ENCODE data around the gene GGT5.
"Not testable (repeated sequence)": the region's sequence is repeated elsewhere in the genome, so short reads cannot be mapped to it uniquely, and the experiment has no call there.

Gene GGT5

DNA sequence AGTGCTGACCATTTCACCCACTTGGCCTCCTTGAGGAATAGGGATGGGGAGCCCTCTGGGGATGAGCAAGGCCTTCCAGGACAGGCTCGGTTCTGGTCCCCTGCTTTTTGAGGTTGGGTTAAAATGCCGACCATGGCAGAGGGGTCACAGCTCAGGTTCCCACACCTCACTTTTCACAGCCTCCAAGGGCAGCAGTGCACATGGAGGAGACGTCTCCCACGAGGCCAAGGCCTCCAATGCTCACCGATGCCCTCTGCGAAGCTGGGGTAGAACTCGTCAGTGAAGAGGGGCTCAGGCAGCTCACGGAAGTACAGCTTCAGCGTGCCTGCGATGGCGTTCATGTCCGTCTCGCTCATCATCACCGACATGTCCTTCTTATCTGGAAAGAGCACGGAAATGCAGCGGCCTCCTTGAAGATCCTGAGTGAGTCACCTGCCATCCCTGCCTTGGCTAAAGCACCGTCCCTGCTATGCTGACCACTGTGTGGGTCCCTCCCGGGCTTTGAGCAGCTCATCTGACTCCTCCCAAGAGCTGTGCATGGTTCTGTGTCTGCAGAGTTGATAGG is 17.4 kb upstream of the GGT5 start:
- not testable (repeated sequence) for DNase-seq

DNA sequence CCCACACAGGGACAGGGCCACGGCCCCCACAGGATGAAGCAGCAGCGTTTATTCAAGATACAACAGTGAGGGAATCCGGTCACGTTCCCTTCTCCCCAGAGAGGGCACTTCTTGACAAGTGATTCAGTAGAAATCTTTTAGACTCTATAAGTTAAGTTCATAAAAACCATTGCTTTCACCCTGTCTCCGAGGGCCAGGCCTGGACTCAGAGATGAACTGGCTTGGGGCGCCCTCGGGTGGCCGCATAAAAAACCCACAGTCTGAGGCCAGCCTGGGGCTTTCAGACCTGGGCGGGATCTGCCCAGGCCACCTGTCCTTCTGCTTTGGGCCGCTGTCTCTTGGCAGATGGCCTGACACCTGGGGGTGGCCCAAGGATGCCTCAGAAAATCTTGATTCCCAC is 14.6 kb upstream of the GGT5 start:
- DNase-seq = not testable (repeated sequence)

DNA sequence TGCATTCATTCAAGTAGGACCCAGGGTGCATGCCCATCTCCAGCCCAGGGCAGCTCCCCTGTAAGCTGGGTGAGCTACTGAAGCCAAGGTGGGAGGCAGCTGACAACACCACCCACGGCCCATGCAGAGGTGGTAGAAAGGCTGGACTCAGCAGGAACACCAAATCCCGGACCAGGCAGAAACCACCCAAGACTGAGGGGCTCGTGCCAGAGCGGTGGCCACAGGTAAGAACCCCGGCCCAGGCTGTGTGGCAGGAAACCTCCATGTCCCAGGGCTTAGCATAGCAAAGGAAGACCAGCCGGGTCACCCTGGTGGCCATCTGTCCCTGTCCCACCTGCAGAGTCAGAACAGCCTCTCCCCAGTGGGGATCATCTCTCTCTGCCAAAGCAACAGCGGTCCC is 11.9 kb upstream of the GGT5 start:
- DNase-seq = not testable (repeated sequence)

DNA sequence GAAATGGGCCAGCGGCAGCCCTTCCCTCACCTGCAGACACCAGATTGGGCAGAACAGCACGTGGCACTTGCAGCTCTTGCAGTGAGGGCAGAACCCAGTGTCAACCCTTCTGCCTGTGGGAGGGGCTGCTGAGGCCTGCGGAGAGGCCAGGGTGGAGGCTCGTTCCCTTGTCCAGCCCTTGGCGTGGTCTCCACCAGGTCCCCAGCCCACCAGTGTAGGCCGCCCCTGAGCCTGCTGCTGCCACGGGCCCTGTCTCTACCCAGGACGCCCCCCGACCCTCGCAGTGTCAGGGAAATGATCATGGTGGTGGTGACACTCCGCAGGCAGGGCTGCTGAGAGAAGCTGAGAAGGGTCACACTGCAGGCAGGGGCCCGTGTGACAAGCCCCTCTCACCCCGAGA is 11.3 kb upstream of the GGT5 start:
- DNase-seq = not testable (repeated sequence)

DNA sequence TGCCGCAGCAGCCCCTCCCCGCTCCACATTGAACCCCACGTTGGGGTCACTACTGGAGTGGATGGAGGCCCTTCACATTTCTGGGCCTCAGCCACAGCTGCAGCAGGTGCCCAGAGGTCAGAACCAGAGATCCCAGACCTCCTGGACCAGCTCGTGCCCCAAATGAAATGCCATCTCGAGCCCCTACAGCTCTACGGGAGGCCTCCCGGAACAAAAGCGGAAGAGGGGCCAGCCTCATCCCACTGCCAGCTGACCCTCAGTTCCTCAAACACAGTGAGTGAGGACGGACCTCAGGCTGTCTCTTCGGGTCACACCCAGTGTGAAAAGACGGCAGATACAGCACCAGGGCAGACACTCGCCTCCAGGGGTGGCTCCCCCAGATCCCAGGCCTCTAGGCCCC is 8.2 kb upstream of the GGT5 start:
- DNase-seq = not testable (repeated sequence)

DNA sequence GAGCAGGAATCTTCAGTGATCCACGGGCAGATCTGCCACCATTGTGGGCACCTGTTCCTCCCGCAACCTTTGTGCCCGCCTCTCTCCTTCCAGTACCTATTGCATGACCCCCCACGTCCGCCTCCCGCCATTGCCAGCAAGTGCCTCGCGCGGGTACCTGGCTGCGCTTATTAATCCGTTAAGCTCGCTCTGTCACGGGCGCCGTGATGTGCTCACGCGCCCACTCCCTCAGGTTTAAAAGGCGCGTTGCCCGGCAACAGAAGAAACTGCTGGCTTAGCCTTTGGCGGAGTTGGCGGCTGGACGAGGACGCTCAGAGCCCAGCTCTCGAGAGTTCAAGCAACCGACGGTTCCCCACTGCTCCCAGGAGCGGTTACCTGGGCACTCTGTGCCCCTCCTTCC is 6.4 kb upstream of the GGT5 start:
- DNase-seq = not testable (repeated sequence)

DNA sequence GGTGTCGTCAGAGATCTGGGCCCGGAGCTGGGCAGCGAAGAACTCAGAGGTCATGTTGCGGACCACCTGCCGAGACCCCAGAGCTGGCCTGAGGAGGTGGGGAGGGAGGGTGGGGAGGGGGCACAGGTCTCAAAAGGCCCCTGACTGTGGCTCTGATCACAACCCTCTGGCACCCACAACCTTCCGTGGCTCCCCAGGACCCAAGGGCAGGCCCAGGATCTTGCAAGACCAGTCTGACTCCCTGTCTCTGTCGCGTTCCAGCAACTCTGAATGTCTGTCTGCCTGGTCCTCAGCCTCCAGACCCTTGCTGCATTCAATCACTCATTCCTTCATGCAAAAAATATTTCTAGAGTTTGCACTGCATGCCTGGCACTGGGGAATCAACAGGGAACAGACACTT is 4.5 kb upstream of the GGT5 start:
- DNase-seq = not testable (repeated sequence)

DNA sequence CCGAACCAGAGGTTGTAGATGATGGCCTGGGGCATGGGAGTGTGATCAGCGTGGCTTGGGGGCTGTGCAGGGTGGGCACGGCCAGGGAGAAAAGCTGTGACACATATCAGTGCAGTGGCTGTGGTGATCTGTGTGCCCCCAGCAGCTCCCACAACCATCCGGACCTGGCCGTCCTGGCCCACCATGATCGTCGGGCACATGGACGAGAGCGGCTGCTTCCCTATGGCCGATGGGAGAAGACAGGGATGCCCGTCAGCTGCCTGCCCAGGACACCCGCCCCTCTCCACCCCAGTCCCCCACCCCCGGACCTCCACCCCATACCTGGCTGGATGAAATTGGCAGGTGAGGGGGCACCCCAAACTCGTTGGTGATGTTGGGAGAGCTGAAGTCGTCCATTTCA is 3.7 kb upstream of the GGT5 start:
- DNase-seq = not testable (repeated sequence)

DNA sequence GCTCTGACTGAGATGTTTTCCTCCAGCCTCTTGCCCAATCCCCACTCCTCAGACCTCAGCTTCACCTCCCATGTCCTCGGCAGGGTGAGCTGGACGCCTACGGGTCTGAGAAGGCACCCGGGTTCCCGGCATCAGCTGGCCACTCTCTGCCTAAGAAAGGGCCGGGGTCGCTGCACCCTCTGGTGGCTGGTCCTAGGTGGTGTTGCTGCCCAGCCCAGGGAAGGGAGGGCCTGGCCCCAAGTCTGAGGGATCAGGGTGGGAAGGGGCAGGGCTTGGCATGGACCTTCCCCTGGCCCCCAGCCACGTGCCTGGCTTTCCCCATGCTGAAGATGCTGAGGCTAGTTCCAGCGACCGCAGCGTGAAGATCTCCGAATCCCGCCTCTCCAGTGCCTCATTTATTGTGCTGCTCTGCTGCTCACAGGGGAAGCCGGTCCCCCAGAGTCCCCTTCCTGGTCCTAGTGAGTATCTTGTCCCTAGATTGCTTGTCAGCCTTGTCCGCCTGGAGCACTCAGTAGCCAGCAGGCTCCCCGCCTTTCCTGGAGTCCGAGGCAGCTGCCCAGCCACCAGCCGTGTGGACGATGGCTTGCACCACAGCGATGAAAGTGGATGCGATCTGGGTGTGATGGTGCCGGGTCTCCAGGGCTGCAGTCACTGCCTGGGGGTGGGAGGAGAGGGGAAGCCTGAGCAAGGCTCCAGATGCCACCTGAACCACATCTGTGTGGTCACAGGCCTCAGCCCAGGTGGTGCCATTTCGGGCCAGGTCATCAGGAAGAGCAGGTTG is 2.9 kb upstream of the GGT5 start:
- peak; percentile 58 to 65 for DNase-seq

DNA sequence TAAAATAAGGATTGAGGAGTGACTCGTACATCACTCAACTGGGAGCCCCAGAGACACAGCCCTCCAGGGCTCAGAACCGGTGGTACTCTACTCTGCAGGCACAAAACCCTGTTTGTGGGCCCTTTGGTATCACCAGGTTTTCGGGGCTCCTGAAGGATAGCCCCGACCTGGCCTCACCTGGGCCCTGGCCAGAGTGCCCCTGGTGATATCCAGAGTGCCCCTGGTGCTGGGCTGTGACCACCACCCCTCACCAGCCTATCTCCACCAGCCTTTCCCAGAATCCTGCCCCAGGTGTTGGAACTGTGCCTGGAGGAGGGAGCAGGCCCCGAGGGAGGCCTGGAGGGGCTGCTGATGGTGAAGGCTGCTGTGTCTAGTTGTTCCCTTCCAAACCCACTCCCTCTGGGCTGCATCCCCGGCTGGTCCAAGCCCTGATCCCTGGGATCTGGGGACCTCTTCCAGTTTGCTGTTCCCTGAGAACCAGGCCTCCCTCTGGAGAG is 2.2 kb upstream of the GGT5 start:
- no peak for DNase-seq

DNA sequence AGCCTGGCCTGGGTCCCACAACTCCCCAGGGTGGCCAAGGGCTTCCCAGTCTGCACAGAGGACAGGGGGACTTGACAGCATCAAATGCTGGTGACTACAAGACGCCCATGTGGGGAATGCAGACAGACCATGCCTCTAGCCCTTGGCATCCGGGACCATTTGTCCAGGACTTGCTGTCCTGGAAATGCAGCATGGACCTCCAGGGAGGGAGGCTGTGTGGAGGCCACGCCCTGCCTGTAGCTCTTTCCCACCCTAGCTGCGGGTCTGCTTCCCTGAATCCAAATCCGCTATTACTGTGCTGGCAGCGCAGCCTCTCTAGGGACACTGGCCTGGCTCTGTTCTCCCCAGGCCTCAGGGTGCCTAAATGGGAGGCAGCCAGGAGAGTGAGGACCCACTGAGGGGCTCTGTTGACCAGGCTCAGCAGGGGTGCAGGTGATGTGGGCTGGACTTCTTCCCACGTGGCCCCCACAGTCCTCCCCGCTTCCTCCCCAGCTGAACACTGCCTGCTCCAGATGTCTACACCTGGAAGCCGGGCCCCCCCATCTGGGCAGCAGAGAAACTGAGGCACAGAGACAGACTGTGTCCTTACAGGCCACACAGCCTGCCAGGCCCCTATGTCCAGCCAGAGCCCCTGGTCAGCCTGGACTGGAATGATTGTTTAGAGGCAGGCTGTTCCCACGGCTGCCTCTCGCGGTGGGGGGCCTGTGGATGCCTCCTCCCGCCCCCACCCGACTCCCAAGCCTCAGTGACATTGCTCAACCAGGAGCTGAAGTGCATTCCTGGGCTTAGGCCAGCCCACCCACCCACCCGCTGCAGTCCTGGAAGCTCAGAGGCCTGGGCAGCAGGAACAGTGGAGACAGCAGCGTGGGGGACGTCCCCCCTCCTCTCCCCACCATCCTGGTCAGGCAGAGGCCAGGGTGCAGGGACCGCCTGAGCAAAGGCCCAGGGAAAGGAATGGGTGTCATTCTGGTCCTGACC is 991 bp upstream of the GGT5 start:
- not testable (repeated sequence) for DNase-seq

DNA sequence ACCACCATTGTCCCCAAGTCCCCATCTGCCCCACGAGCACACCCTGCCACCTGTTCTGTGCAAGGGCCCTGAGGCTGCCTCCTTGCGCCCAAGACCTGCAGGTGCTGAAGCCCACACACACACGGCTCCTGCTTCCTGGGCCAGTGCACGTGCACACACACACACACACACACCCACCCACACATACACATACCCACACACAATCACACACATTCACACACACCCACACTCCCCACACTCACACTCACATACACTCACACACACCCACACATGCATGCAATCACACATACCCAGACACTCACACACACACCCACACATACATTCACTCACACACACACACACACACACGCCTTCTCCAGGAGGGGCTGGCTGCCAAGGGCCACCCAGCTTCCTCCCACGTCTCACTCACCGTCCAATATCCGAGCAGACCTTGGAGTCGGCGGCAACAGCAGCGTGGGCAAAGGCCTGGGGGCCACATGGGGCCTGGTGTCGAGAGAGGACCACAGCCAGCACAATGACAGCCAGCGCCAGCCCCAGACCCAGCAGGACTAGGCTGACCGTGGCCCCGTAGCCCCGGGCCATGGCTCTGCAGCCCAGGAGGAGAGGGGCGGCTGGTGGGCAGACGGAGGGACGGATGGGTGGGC is 616 bp downstream of the GGT5 start:
- DNase-seq = no peak

DNA sequence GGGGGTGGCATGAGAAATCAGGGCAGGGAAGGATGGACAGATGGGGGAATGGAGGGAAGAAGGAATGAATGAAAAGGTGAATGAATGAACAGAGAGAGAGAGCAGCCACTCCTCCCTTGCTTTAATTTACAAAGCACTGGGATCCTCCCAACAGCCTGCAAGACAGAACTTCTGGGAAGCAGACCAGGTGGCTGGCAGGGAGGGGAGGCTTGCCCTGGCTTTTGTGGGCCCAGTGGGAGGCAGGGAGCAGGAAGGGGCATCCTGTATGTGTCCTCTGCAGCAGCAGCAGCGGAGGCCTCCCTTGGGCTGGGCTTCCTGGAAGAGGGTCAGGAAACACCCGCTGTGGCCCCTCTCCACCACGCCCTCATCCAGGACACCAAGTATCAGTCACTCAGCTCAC is 1.5 kb downstream of the GGT5 start:
- not testable (repeated sequence) for DNase-seq

DNA sequence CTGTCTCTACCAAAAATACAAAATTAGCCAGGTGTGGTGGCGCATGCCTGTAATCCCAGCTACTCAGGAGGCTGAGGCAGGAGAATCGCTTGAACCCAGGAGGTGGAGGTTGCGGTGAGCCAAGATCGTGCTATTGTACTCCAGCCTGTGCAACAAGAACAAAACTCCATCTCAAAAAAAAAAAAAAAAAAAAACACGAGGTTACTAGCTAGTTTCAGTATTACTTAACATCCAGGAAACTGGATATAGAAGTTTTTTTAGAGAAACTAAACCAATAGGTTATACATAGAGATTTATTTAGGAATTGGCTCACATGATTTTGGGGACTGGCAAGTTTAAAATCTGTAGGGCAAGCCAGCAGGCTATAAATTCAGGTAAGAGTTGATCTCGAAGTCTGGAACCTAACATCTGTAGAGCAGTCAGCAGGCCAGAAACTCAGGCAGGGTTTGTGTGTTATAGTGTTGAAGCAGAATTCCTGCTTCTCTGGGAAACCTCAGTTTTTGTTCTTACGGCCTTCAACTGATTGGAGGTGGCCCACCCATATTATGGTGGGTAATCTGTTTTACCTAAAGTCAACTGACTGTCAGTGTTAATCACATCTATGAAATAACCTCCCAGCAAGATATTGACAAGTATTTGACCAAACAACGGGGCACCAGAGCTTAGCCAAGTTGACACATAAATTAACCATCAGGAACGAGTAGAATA is 3.7 kb downstream of the GGT5 start:
- not testable (repeated sequence) for DNase-seq

DNA sequence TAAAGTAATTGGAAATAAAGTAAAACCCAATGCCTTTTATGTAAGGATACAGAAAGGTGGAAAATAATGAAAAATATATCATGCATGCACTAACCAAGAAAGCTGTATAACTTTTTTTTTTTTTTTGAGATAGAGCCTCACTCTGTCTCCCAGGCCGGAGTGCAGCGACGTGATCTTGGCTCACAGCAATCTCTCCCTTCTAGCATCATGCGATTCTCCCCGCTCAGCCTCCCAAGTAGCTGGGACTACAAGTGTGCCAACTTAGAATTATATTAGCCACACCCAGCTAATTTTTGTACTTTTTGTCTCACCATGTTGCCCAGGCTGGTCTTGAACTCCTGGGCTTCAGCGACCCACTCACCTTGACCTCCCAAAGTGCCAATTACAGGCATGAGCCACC is 4.5 kb downstream of the GGT5 start:
- no peak for DNase-seq

DNA sequence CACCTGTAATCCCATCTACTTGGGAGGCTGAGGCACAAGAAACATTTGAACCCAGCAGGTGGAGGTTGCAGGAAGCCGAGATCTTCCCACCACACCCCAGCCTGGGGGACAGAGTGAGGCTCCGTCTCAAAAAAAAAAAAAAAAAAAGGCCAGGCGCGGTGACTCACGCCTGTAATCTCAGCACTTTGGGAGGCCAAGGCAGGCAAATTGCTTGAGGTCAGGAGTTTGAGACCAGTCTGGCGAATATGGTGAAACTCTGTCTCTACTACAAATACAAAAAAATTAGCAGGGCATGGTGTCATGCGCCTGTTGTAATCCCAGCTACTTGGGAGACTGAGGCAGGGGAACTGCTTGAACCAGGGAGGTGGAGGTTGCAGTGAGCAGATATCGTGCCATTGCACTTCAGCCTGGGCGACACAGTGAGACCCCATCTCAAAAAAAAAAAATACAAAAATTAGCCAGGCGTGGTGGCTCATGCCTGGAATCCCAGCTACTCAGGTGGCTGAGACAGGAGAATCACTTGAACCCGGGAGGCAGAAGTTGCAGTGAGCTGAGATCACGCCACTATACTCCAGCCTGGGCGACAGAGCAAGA is 6.7 kb downstream of the GGT5 start:
- not testable (repeated sequence) for DNase-seq

DNA sequence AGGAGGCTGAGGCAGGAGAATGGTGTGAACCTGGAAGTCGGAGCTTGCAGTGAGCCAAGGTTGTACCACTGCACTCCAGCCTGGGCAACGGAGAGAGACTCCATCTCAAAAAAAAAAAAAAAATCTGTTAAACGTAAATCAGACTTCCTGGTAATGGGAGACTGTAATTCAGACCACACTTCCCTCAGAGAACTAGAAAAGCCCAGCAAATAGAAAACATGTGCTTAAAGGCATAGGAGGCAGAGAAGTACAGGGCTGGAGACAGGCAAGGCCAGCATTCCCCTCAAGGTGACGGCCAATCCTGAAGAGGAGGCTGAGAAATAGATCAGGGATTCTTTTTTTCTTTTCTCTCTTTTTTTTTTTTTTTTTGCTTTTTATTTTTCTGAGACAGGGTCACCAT is 8.2 kb downstream of the GGT5 start:
- DNase-seq = no peak

DNA sequence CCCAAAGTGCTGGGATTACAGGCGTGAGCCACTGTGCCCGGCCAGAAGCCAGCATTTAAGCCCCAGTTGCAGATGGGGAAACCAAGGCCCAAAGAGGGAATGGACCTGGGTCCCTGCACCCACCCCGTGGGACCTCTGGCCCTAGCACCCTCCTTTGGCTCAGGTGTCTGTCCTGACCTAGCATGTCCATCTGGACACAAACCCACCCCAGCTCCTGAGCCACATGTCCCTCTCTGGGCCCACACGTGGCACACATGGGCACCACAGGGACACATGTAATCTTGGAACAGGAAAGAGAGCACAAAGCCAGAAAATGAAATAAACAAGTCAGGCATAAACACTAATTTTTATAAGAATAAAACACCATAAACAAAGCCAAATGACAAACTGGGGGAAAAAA is 9.6 kb downstream of the GGT5 start:
- DNase-seq = no peak

DNA sequence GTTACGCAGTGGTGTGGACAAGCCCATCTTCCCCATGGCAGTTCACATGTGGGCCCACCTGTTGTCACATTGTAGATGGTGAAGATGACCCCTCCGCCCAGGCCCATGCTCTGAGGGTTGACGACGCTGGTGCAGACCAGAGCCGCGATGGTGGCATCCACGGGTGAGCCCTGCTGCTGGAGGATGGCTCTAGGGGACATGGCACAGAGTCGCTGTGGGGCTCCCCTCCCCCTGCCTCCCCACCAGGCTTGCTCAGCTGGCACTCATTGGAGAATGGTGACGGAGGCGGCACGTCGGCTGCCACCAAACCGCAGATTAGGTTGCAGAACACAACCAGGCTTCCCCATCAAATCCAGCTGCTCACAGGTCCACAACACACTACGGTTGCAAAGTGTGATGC is 11.1 kb downstream of the GGT5 start:
- no peak for DNase-seq

DNA sequence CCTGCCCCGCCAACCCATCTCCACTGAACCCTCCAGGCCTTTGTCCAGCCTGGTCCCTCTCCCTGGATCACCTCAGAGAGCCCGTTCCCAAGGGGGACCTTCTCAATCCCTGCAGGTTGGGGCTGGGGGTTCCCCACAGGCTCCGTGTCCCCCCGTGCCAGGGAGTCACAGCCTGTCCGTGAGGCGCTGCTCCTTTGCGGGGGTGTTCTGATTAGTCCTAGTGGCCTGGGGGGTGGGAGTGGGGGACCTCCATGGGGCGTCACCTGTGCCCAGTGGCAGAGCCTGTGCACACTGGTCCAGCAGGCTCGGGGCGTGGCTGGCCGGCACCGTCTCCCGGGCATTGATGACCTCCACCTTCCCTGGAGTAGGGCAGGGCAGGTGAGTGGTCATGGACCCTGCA is 11.6 kb downstream of the GGT5 start:
- DNase-seq = no peak

DNA sequence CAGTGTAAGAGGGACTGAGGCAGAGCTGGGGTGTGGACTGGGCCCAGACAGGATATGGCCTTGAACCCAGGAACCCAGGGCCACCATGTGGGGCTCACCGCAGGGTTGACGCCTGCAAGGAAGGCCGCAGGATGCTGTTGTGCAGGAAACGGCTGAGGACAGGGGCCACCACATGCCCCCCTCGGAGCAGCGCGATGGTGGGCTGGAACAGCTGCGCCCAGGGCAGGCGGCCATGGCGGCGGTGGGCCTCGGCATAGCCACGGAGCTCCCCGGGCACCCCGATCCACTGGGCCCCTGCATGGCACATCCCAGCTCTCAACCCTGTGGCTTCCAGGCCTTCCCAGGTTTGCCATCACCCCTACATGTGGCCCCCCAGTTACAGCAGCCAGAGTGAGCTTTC is 12.2 kb downstream of the GGT5 start:
- DNase-seq = no peak

DNA sequence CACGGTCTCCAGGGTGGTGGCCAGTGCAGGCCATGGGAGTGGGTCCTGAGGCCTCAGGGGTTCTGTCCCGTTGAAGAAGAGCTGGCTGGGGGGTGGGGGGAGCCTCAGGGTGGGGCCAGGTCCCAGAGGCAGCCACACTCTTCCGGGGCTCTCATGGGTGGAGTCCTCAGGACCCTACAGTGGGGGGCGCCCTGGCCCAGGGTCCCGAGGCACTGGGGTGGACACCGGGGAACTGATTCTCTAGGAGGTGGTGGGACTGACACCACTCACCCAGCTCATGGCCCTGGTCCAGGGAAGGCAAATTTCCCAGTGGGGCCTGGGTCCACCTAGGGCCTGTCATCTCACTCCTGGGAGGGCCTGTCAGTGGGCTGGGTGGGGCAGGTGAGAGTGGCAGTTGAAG is 12.8 kb downstream of the GGT5 start:
- no peak for DNase-seq
